Endothelial cell of umbilical vein (primary cell): ENCODE results near the gene GRB2. TPM values are rescaled to one million over a fixed set of nuclear protein-coding genes. Genes with fewer than 3 reads are reported as not detected.

Experiments used
- BruUV-seq: library from RNA; stranded (reverse); fragments of 400-500 nt; replicated peaks from 2 replicates; lab custom pipeline; 2021; lab: Mats Ljungman, UMichigan
- CTCF ChIA-PET: fragments of 300-600, 350-600 bp; sonication (Branson Sonifier 250); formaldehyde crosslinking; loops from one replicate; lab custom pipeline; 2021; ENCODE audit warnings: antibody characterized with exemption, inconsistent platforms; lab: Charles Lee
- POLR2A ChIA-PET: fragments of 300-600, 350-600 bp; sonication (Branson Sonifier 250); formaldehyde crosslinking; loops from one replicate; lab custom pipeline; 2021; ENCODE audit warnings: antibody characterized with exemption, inconsistent platforms; lab: Charles Lee
- DNase-seq: peaks from one replicate; pipeline ENCODE4 v3.0.0-alpha.2; 2011; ENCODE audit warnings: low read depth, low spot score
- FAIRE-seq: peaks from 2 replicates; lab custom pipeline; 2011; peaks lifted over from hg19 to GRCh38; lab: Jason Lieb, UNC
- H2AFZ ChIP-seq: 2 replicates; pipeline ENCODE4 v1.6.0; 2012; ENCODE audit warnings: low read depth, low read length, control low read depth, inconsistent platforms
- H3K27ac ChIP-seq: 2 replicates; pipeline ENCODE4 v1.5.1; 2011; ENCODE audit warnings: low read depth, mild to moderate bottlenecking, control low read depth, low read length, moderate library complexity; ENCODE audit not compliant: insufficient read depth
- H3K27me3 ChIP-seq, 2 experiments: 2 replicates each; pipeline versions ENCODE4 v1.6.0 to v1.6.1; 2011; ENCODE audit warnings: low read length in 2 of 2, mixed read lengths in 1 of 2; ENCODE audit not compliant: control insufficient read depth in 2 of 2, insufficient read depth in 2 of 2
- H3K36me3 ChIP-seq, 2 experiments: 2 replicates in 1 of 2; 3 replicates in 1 of 2; pipeline ENCODE4 v1.5.1; 2011; ENCODE audit warnings: low read length in 2 of 2, mild to moderate bottlenecking in 1 of 2, moderate library complexity in 1 of 2; ENCODE audit not compliant: control insufficient read depth in 2 of 2, insufficient read depth in 2 of 2; ENCODE audit errors: extremely low read depth in 1 of 2
- H3K4me1 ChIP-seq: 3 replicates; pipeline ENCODE4 v1.5.1; 2011; ENCODE audit warnings: mild to moderate bottlenecking, low read length; ENCODE audit not compliant: control insufficient read depth, insufficient read depth; ENCODE audit errors: extremely low read depth
- H3K4me2 ChIP-seq: 2 replicates; pipeline ENCODE4 v1.6.1; 2011; ENCODE audit warnings: low read length, control low read depth, mixed read lengths; ENCODE audit not compliant: insufficient read depth
- H3K4me3 ChIP-seq, 3 experiments: fragments of 200-600 bp in 1 of 3; sonication (generic), shearing (Covaris generic) in 1 of 3; replicated peaks in 1 of 3; 2 replicates each; pipeline ENCODE4 v1.5.1; 2011 to 2016; ENCODE audit warnings: control low read depth in 3 of 3, low read length in 3 of 3, mild to moderate bottlenecking in 2 of 3, inconsistent platforms in 1 of 3, low read depth in 1 of 3, moderate library complexity in 1 of 3; ENCODE audit not compliant: insufficient read depth in 1 of 3
- H3K79me2 ChIP-seq: 2 replicates; pipeline ENCODE4 v1.6.0; 2012; ENCODE audit warnings: low read length, inconsistent platforms; ENCODE audit not compliant: control insufficient read depth, insufficient read depth
- H3K9ac ChIP-seq: replicated peaks from 2 replicates; pipeline ENCODE3; 2011; ENCODE audit warnings: low read length, control low read depth; ENCODE audit not compliant: insufficient read depth; ENCODE audit errors: extremely low read depth
- H3K9me1 ChIP-seq: replicated peaks from 3 replicates; pipeline ENCODE4 v1.6.0; 2011; ENCODE audit warnings: mild to moderate bottlenecking, low read length; ENCODE audit not compliant: control insufficient read depth, insufficient read depth; ENCODE audit errors: extremely low read depth
- H3K9me3 ChIP-seq: replicated peaks from 2 replicates; pipeline ENCODE4 v1.5.1; 2012; ENCODE audit warnings: low read length, inconsistent platforms; ENCODE audit not compliant: control insufficient read depth, insufficient read depth
- H4K20me1 ChIP-seq: replicated peaks from 2 replicates; pipeline ENCODE3; 2011; ENCODE audit warnings: mild to moderate bottlenecking, low read length; ENCODE audit not compliant: control insufficient read depth, insufficient read depth; ENCODE audit errors: extremely low read depth
- CTCF ChIP-seq, 2 donors: IDR thresholded peaks; 1 replicate in 1 of 2; 2 replicates in 1 of 2; pipeline ENCODE4 v1.5.1; 2011; ENCODE audit warnings: low read length in 2 of 2, mild to moderate bottlenecking in 2 of 2, moderate library complexity in 2 of 2, control low read depth in 1 of 2, inconsistent platforms in 1 of 2, low read depth in 1 of 2; ENCODE audit not compliant: insufficient read depth in 1 of 2; ENCODE audit errors: extremely low read depth in 1 of 2
- EZH2 ChIP-seq: IDR thresholded peaks from 2 replicates; pipeline ENCODE4 v1.6.1; 2012; ENCODE audit warnings: borderline replicate concordance, low read depth, mild to moderate bottlenecking, moderate library complexity, low read length, inconsistent platforms; ENCODE audit not compliant: severe bottlenecking
- FOS ChIP-seq: IDR thresholded peaks from 2 replicates; pipeline ENCODE4 v1.6.1; 2011; ENCODE audit warnings: mild to moderate bottlenecking, low read length, moderate library complexity, borderline replicate concordance; ENCODE audit not compliant: insufficient read depth
- GATA2 ChIP-seq: IDR thresholded peaks from 2 replicates; pipeline ENCODE4 v1.7.0; 2011; ENCODE audit warnings: low read depth, mild to moderate bottlenecking, moderate library complexity, mixed read lengths, low read length; ENCODE audit not compliant: insufficient read length, insufficient read depth
- JUN ChIP-seq: IDR thresholded peaks from 2 replicates; pipeline ENCODE4 v1.6.1; 2011; ENCODE audit warnings: borderline replicate concordance, low read depth; ENCODE audit not compliant: insufficient read length, insufficient read depth
- MAX ChIP-seq: IDR thresholded peaks from 2 replicates; pipeline ENCODE4 v1.6.1; 2011; ENCODE audit not compliant: insufficient read depth, insufficient read length
- MYC ChIP-seq: IDR thresholded peaks from one replicate; pipeline ENCODE4 v1.6.1; 2011; ENCODE audit warnings: mild to moderate bottlenecking, low read depth, low read length
- POLR2A ChIP-seq: IDR thresholded peaks from 2 replicates; pipeline ENCODE4 v1.6.1; 2012; ENCODE audit warnings: low read depth, mild to moderate bottlenecking, control low read depth, low read length
- POLR2AphosphoS5 ChIP-seq: IDR thresholded peaks from 2 replicates; pipeline ENCODE4 v1.6.1; 2012; ENCODE audit warnings: low read depth, mild to moderate bottlenecking, control low read depth, low read length, moderate library complexity; ENCODE audit not compliant: insufficient read depth
- dilution Hi-C: fragments of 300-500 bp; cut with MboI; formaldehyde crosslinking; loops from one replicate; pipeline ENCODE4 v1.15.0; 2019; ENCODE audit warnings: low sequenced_read_pairs; ENCODE audit not compliant: extremely low pct_ligation_motif_present
- intact Hi-C: fragments of 100-400 bp; cut with micrococcal nuclease; formaldehyde crosslinking; loops from one replicate; pipeline ENCODE4 v1.10.0; 2022
- polyA plus RNA-seq, 4 experiments: library from polyadenylated mRNA; depleted of rRNA in 3 of 4; stranded (reverse) in 3 of 4; unstranded in 1 of 4; fragments of >200 nt; gene quantifications; 2 replicates each; pipeline versions ENCODE4 v1.2.1 to v1.2.3, GENCODE V29; 2011 to 2012; ENCODE audit warnings: missing spikeins in 1 of 4
- total RNA-seq: library from RNA; stranded (reverse); gene quantifications from 2 replicates; pipeline ENCODE4 v1.2.3, GENCODE V29; 2021

GRB2 gene
- total and polyA plus RNA-seq, 2 donors (not counting 3 experiments of a cell fraction or from before 2014, with no cell fraction given), result 51.5 to 93.9 TPM

GRCh38 chr17:75367312-75367711, 38.2 kb downstream of the GRB2 start:
- Histone ChIP-seq H3K9ac (no peak overlapping the region), H4K20me1 (peaks cover 11% of the 10 kb centered on the region), H2AFZ (no peak overlapping the region), H3K36me3 (no peaks in the 10 kb centered on the region), H3K9me3 (no peaks in the 10 kb centered on the region), H3K4me2 (no peak overlapping the region), H3K27ac (no peak overlapping the region), H3K27me3 (no peaks in the 10 kb centered on the region), H3K9me1 (no peaks in the 10 kb centered on the region), H3K4me1 (peaks cover 9% of the 10 kb centered on the region), H3K4me3 (no peak overlapping the region), H3K79me2 (peaks cover 91% of the 10 kb centered on the region)
- DNase-seq, result no peak
- dilution Hi-C loops (no loop called here), intact Hi-C loops (no loop called here)
- FAIRE-seq, result no peak
- TF ChIP-seq GATA2, result no peak
- TF ChIP-seq JUN, result no peak
- no peak for TF ChIP-seq CTCF (IDR thresholded peaks at IDR 0.05; ENCODE audit: extremely low read depth in 1 of 2, insufficient read depth in 1 of 2, low read depth in 1 of 2, low read length in 2 of 2)
- no peak for TF ChIP-seq POLR2A
- no peak for TF ChIP-seq FOS
- no peak for TF ChIP-seq POLR2AphosphoS5
- TF ChIP-seq MYC, result no peak
- TF ChIP-seq MAX, result no peak
- no peak for TF ChIP-seq EZH2
- no TSS peak for BruUV-seq
- ChIA-PET CTCF (interaction anchor here (1.3 to 1.6 kb wide), 2 partner anchors 13 to 23 kb away, joined by 3 to 5 read pairs; no protein-coding TSS in a partner anchor), POLR2A (no interaction called here)
